ENCODE measurements around the gene DPYSL5.
"Not testable (repeated sequence)": the region's sequence is repeated elsewhere in the genome, so short reads cannot be mapped to it uniquely, and the experiment has no call there.

DPYSL5 gene

DNA sequence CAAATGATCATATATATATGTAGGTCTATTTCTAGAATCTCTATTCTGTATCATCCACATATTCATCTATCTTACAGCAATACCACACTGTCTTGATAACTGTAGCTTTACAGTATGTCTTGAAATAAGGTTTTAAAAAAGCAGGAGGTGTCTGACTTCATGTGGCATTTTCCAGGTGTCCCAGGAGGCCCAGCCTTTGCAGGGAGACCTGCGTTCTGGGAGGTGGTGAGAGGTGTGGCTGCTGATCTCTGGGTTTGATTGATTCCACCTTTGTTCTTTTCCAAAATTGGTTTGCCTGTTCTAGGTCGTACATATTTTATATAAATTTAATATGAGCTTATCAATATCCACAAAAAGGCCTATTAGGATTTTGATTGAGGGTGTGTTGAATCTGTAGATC, 26.6 kb downstream of the DPYSL5 start:
- TF ChIP-seq, protein P1, sequence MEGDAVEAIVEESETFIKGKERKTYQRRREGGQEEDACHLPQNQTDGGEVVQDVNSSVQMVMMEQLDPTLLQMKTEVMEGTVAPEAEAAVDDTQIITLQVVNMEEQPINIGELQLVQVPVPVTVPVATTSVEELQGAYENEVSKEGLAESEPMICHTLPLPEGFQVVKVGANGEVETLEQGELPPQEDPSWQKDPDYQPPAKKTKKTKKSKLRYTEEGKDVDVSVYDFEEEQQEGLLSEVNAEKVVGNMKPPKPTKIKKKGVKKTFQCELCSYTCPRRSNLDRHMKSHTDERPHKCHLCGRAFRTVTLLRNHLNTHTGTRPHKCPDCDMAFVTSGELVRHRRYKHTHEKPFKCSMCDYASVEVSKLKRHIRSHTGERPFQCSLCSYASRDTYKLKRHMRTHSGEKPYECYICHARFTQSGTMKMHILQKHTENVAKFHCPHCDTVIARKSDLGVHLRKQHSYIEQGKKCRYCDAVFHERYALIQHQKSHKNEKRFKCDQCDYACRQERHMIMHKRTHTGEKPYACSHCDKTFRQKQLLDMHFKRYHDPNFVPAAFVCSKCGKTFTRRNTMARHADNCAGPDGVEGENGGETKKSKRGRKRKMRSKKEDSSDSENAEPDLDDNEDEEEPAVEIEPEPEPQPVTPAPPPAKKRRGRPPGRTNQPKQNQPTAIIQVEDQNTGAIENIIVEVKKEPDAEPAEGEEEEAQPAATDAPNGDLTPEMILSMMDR (conservative IDR thresholded peaks at IDR 0.05; ENCODE audit: low read depth, low read length) = no peak
- no peak overlapping the region for H3K4me3 ChIP-seq (ENCODE audit: low read length)

DNA sequence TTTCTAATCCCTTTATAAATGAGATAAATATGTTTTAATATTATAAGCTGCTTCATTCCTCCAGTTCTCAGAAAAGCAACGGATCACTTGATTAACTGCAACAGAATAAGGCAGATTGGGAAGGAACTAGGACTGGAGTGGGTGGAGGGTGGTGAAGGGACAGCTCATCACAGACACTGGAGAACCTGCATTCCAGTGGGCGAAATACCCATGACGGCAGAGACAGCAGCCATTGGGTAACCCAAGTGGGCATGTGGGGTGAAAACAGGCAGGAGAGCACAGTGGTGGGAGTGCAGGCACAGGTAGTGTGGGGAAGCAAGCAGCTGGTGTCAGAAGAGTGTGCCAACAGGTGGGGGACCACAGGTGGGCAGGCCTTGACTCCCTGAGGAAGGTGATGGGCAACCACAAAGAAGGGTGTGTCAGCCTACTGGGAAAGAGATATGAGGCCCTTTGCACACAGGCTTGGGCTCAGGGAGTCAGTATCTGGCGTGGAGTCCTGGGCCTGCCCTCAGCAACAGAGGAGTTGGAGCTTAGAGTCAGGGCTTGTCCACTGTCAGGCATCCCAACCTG, 27.2 kb downstream of the DPYSL5 start:
- no peak for DNase-seq (ENCODE audit: low read depth)
- TF ChIP-seq, protein P1 (conservative IDR thresholded peaks at IDR 0.05; ENCODE audit: low read depth, low read length) = no peak
- no peak overlapping the region for H3K4me3 ChIP-seq (ENCODE audit: low read length)

More for the DNA sequence above, 26.6 kb downstream of the DPYSL5 start:
- no peak for DNase-seq (ENCODE audit: low read depth)

DNA sequence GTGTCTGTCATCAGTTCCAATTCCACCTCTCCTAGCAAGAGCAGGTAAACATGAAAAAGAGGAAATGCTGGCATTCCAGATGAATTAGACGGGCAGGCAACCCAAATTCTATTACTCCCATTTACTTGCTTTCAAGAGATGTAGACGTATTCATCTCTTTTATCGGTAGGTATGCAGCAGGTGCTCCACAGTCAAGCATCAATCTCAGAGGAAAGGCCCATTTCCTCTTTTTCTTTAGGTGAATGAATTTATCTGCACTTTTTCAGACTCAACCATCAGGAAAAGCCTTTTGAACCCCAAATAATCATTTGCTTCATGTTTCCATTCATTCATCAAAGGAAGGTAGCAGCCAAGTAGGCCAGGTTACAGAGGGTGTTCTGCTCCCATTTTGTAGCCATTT, 27.9 kb downstream of the DPYSL5 start:
- no peak for DNase-seq (ENCODE audit: low read depth)
- no peak overlapping the region for H3K4me3 ChIP-seq (ENCODE audit: low read length)
- TF ChIP-seq, protein P1 (conservative IDR thresholded peaks at IDR 0.05; ENCODE audit: low read depth, low read length) = no peak

DNA sequence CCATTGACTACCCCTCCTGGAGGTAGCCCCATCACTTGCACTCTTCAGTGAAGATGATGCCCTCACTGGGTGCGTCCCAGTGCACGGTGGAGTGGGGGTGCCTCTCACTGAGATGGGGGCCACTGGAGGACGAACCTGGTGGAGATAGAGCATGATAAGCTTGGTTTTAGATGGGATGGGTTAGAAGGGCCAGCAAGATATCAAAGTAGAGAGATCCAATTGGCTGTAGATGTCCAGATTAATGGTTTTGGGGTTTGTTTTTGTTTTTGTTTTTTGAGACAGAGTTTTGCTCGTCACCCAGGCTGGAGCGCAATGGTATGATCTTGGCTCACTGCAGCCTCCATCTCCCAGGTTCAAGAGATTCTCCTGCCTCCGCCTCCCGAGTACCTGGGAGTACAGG, 28.3 kb downstream of the DPYSL5 start:
- DNase-seq (ENCODE audit: low read depth) = no peak
- TF ChIP-seq, protein P1 (conservative IDR thresholded peaks at IDR 0.05; ENCODE audit: low read depth, low read length) = no peak
- no peak overlapping the region for H3K4me3 ChIP-seq (ENCODE audit: low read length)

DNA sequence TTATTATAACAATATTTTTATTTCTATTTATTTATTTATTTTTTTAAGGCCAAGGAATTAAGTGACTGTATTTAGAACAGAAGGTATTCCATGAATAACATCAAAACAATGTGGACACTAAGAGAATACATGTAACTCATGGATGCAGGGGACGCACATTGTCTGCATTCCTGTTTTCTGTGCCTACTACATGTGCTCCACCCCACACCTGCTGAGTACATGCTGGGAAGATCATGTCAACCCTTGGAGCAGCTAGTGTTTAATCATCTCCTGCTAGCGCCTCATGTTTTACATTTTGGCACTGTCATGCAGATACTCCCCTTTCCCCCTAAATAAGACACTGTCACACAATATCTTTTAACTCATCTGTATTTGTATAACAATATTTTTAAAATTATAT, 29.3 kb downstream of the DPYSL5 start:
- no peak overlapping the region for H3K4me3 ChIP-seq (ENCODE audit: low read length)
- TF ChIP-seq, protein P1 (conservative IDR thresholded peaks at IDR 0.05; ENCODE audit: low read depth, low read length) = no peak
- DNase-seq (ENCODE audit: low read depth) = no peak

DNA sequence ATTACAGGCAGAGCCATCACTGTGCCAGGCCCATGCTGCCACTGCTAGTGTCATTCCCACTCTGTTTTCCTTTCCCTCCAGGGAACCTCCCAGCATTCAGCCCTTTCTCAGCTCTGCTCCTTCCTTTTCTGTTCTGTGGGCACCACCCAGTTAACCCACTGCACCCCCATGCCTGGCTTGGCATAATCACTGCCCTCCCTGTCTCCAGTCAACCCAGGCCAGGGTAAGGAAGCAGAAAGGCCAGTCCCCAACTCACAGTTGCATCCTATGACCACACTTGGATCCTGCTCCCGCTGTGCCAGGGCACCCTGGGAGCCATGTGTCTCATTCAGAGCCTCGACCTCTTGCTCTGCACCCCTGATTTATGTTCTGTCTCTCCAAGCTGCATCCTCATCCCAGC, 32.2 kb downstream of the DPYSL5 start:
- TF ChIP-seq, protein P1 (conservative IDR thresholded peaks at IDR 0.05; ENCODE audit: low read depth, low read length) = no peak
- no peak overlapping the region for H3K4me3 ChIP-seq (ENCODE audit: low read length)
- DNase-seq (ENCODE audit: low read depth) = no peak

DNA sequence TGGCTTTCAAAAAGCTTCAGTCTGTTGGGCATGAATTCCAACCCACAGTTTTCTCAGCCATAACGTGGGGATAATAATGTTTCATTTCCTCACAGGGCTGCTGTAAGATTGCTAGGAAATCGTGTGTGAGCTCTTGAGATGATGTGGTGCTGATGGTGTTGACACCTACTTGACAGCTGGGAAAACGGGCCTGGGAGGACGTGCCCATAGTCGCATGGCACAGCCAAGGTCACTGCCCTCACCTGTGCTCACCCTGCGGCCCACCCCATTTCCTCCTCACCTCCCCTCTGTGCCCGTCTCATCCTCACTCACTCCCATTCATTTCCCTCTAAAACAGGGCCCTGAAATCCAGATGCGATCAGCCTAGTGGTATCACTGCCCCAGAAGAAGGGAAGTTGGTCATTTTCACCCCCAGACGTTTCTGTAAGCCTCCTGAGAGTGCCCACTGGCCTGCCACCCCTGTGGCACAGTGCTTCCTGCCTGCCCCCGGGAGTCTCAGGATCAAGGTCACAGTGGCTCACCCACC, 33.0 kb downstream of the DPYSL5 start:
- no peak overlapping the region for H3K4me3 ChIP-seq (ENCODE audit: low read length)
- no peak for DNase-seq (ENCODE audit: low read depth)
- TF ChIP-seq, protein P1 (conservative IDR thresholded peaks at IDR 0.05; ENCODE audit: low read depth, low read length) = no peak

DNA sequence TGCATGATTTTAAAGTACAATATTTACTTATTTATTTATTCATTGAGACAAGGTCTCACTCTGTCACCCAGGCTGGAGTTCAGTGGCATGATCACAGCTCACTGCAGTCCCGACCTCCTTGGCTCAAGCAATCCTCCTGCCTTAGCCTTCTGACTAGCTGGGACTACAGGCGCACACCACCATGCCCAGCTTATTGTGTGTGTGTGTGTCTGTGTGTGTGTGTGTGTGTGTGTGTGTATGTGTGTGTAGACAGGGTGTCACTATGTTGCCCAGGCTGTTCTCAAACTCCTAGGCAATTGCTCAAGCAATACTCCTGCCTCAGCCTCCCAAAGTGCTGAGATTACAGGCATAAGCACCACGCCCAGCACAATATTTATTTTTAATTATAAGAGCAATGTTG, 34.3 kb downstream of the DPYSL5 start:
- H3K4me3 ChIP-seq (ENCODE audit: low read length); DNase-seq (ENCODE audit: low read depth): not testable (repeated sequence)

Measured in retinal pigment epithelial cell (primary cell).